ENCODE results near the gene FAM98C. TPM values are rescaled to one million over a fixed set of nuclear protein-coding genes. Genes with fewer than 3 reads are reported as not detected.

Gene FAM98C
- total RNA-seq, 2 donors from 2014 or later = 19.9 to 59.5 TPM

GRCh38 chr19:38430931-38431330 is 28.0 kb downstream of the FAM98C start:
- Histone ChIP-seq H3K27ac (no peak overlapping the region), H3K4me1 (replicated peaks) (no peaks in the 10 kb centered on the region), H3K4me3 (no peak overlapping the region), H3K27me3 (replicated peaks; ENCODE audit: insufficient read depth) (peaks cover 18% of the 10 kb centered on the region), H3K36me3 (no peaks in the 10 kb centered on the region), H3K9me3 (no peaks in the 10 kb centered on the region)
- TF ChIP-seq, protein P1, sequence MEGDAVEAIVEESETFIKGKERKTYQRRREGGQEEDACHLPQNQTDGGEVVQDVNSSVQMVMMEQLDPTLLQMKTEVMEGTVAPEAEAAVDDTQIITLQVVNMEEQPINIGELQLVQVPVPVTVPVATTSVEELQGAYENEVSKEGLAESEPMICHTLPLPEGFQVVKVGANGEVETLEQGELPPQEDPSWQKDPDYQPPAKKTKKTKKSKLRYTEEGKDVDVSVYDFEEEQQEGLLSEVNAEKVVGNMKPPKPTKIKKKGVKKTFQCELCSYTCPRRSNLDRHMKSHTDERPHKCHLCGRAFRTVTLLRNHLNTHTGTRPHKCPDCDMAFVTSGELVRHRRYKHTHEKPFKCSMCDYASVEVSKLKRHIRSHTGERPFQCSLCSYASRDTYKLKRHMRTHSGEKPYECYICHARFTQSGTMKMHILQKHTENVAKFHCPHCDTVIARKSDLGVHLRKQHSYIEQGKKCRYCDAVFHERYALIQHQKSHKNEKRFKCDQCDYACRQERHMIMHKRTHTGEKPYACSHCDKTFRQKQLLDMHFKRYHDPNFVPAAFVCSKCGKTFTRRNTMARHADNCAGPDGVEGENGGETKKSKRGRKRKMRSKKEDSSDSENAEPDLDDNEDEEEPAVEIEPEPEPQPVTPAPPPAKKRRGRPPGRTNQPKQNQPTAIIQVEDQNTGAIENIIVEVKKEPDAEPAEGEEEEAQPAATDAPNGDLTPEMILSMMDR (IDR thresholded peaks at IDR 0.05) = no peak
- TF ChIP-seq POLR2A (IDR thresholded peaks at IDR 0.05) = no peak
- TF ChIP-seq POLR2AphosphoS5 (IDR thresholded peaks at IDR 0.05) = no peak
- WGBS = 71% methylated on average over 7 of the region's 7 CpGs
- no peak for DNase-seq (ENCODE audit: low spot score)
- intact Hi-C loops (cut with DNase I) = no loop called here

DNA sequence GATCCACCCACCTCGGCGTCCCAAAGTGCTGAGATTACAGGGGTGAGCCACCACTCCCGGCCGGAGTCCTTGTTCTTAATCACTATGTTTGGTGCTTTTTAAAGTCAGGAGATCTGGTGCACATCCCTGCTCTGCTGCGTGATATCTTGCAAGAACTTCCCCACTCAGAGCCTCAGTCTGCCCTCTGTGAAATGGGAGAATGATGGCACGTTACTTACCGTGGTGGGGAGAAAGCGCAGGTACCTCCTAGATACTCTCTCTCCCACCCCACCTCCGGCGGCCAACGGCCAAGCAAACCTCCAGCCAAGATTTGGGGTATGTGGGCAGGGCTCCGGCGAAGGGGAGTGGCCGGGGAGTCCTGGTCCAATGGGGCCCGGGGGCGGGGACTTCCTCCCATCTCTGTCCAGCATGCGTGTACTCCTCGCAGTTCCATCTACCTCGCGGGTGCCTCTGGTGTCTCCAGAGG is 30.4 kb downstream of the FAM98C start, which contains the start of gene RYR1:
Gene RYR1 (plus strand): TSS at position 424 of the 466 bp plus-strand sequence. CDS start 139 bp downstream, outside the sequence.
- H3K9me3 ChIP-seq = no peaks in the 10 kb centered on the region
- no peak for DNase-seq (ENCODE audit: low spot score)
- H3K27ac ChIP-seq = no peak within 1 kb of the TSS
- peaks cover 18% of the 10 kb centered on the region for H3K27me3 ChIP-seq (replicated peaks; ENCODE audit: insufficient read depth)
- no peaks in the 10 kb centered on the region for H3K4me1 ChIP-seq (replicated peaks)
- WGBS = 15% methylated on average over 20 of the region's 20 CpGs
- no peak within 1 kb of the TSS for H3K4me3 ChIP-seq
- TF ChIP-seq, protein P1 (IDR thresholded peaks at IDR 0.05) = no peak
- TF ChIP-seq POLR2A (IDR thresholded peaks at IDR 0.05) = no peak
- TF ChIP-seq POLR2AphosphoS5 (IDR thresholded peaks at IDR 0.05) = no peak
- H3K36me3 ChIP-seq = no peaks in the 10 kb centered on the region
- intact Hi-C loops (cut with DNase I) = no loop called here

- no peaks in the 10 kb centered on the region for H3K9me3 ChIP-seq
- no peak for TF ChIP-seq POLR2A (IDR thresholded peaks at IDR 0.05)
- no peak for TF ChIP-seq POLR2AphosphoS5 (IDR thresholded peaks at IDR 0.05)
- TF ChIP-seq, protein P1 (IDR thresholded peaks at IDR 0.05) = no peak
- H3K27me3 ChIP-seq (replicated peaks; ENCODE audit: insufficient read depth) = peaks cover 18% of the 10 kb centered on the region
- no peak overlapping the region for H3K27ac ChIP-seq
- H3K36me3 ChIP-seq = no peaks in the 10 kb centered on the region
- WGBS = 12% methylated on average over 13 of the region's 13 CpGs
- intact Hi-C loops (cut with DNase I) = no loop called here
- DNase-seq (ENCODE audit: low spot score) = no peak
- no peak overlapping the region for H3K4me3 ChIP-seq
- no peaks in the 10 kb centered on the region for H3K4me1 ChIP-seq (replicated peaks)
These were observed 31.7 kb downstream of the FAM98C start for GRCh38 chr19:38434549-38435051.

DNA sequence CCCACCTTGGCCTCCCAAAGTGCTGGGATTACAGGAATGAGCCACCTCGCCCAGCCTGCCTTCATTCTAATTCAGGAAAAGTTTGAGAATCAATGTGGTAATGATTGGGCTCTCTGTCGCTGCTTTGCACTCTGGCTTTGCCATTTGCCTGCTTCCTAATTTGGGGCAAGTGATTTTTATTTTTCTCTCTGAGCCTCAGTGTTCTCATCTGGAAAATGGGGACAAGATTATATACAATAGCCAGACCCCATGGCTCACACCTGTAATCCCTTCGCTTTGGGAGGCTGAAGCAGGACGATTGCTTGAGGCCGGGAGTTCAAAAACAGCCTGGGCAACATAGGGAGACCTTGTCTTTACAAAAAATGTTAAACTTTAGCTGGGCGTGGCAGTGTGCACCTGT is 34.4 kb downstream of the FAM98C start:
- H3K27me3 ChIP-seq (replicated peaks; ENCODE audit: insufficient read depth) = peaks cover 18% of the 10 kb centered on the region
- intact Hi-C loops (cut with DNase I) = no loop called here
- 95% methylated on average over 6 of the region's 6 CpGs for WGBS

More for the DNA sequence above, 34.4 kb downstream of the FAM98C start:
- H3K4me1 ChIP-seq (replicated peaks) = no peaks in the 10 kb centered on the region
- no peaks in the 10 kb centered on the region for H3K9me3 ChIP-seq
- DNase-seq (ENCODE audit: low spot score) = no peak
- H3K27ac ChIP-seq = no peak overlapping the region
- no peak for TF ChIP-seq POLR2AphosphoS5 (IDR thresholded peaks at IDR 0.05)
- no peak for TF ChIP-seq POLR2A (IDR thresholded peaks at IDR 0.05)
- TF ChIP-seq, protein P1 (IDR thresholded peaks at IDR 0.05) = no peak
- no peaks in the 10 kb centered on the region for H3K36me3 ChIP-seq
- H3K4me3 ChIP-seq = no peak overlapping the region

All from prostate gland (tissue), 2 donors.